ENCODE data around the gene FAM168A.

The FAM168A gene

DNA sequence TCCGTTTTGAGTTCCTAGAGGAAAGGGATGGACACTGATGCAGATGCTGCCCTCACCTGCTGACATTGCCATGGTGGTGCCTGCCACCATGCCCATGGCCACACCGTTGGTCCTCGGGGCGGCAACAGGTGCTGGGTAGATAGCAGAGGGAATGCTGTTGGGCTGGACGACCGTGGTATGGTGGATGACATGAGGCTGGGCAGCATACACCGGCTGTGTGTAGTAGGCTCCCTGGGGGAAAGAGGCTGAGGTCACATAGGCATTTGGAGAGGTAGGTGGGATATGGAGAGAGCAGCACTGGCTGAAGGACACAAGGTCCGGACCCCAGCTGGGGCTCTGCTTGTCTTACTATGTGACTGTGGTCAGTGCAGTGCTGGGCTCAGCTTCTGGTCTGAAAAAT, 188.5 kb downstream of the FAM168A start:
- Histone ChIP-seq H3K9me3 (ENCODE audit: control insufficient read depth, insufficient read depth, low read length) (no peaks in the 10 kb centered on the region), H3K27ac (ENCODE audit: low read depth, low read length) (no peak overlapping the region), H3K9me2 (replicated peaks; ENCODE audit: control insufficient read depth, low read length) (no peaks in the 10 kb centered on the region), H3K36me3 (ENCODE audit: control insufficient read depth, low read length) (peaks cover 36% of the 10 kb centered on the region), H3F3A (ENCODE audit: control insufficient read depth, insufficient read depth) (no peaks in the 10 kb centered on the region; the same call in 1 of the 2 replicates), H4K20me1 (ENCODE audit: control insufficient read depth, insufficient read depth, low read depth, low read length) (no peaks in the 10 kb centered on the region; the same call in 1 of the 2 replicates), H3K4me2 (ENCODE audit: low read length) (no peak overlapping the region), H3K4me3 (ENCODE audit: low read length) (no peak overlapping the region), H3K4me1 (ENCODE audit: control insufficient read depth, low read length) (no peaks in the 10 kb centered on the region), H3K79me2 (ENCODE audit: control insufficient read depth, low read length) (no peaks in the 10 kb centered on the region), H3K27me3 (ENCODE audit: control insufficient read depth, low read length) (no peaks in the 10 kb centered on the region)
- no peak for TF ChIP-seq EZH2phosphoT487 (IDR thresholded peaks at IDR 0.05; ENCODE audit: borderline replicate concordance, low read length)
- TF ChIP-seq, protein P1, sequence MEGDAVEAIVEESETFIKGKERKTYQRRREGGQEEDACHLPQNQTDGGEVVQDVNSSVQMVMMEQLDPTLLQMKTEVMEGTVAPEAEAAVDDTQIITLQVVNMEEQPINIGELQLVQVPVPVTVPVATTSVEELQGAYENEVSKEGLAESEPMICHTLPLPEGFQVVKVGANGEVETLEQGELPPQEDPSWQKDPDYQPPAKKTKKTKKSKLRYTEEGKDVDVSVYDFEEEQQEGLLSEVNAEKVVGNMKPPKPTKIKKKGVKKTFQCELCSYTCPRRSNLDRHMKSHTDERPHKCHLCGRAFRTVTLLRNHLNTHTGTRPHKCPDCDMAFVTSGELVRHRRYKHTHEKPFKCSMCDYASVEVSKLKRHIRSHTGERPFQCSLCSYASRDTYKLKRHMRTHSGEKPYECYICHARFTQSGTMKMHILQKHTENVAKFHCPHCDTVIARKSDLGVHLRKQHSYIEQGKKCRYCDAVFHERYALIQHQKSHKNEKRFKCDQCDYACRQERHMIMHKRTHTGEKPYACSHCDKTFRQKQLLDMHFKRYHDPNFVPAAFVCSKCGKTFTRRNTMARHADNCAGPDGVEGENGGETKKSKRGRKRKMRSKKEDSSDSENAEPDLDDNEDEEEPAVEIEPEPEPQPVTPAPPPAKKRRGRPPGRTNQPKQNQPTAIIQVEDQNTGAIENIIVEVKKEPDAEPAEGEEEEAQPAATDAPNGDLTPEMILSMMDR (IDR thresholded peaks at IDR 0.05; ENCODE audit: low read depth, low read length, poor library complexity, severe bottlenecking) = no peak

DNA sequence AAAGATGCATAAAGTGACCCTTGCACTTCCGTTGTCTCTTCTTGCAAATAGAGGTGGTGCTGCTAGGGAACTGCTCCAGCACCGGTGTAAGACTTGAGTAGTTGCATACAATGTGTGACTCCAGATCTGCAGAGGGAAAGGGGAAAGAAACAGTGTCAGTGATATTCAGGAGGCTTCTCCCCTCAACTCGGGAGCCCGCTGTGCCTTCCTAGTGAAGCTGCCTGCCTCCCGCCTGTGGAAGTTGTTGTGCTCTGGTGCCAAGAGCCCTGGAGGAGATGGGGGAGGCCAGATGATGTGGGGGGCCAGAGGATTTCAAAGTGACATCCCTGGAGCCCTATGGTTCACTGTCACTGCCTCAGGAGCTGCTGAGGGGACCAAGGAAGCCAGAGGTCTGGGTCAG, 191.3 kb downstream of the FAM168A start:
- H4K20me1 ChIP-seq (ENCODE audit: control insufficient read depth, insufficient read depth, low read depth, low read length) = no peaks in the 10 kb centered on the region
- no peaks in the 10 kb centered on the region for H3K27me3 ChIP-seq (ENCODE audit: control insufficient read depth, low read length)
- H3K9me2 ChIP-seq (replicated peaks; ENCODE audit: control insufficient read depth, low read length) = no peaks in the 10 kb centered on the region
- H3K4me3 ChIP-seq (ENCODE audit: low read length) = no peak overlapping the region
- TF ChIP-seq, protein P1 (IDR thresholded peaks at IDR 0.05; ENCODE audit: low read depth, low read length, poor library complexity, severe bottlenecking) = no peak
- TF ChIP-seq EZH2phosphoT487 (IDR thresholded peaks at IDR 0.05; ENCODE audit: borderline replicate concordance, low read length) = no peak
- no peaks in the 10 kb centered on the region; the same call in 1 of the 2 replicates for H3F3A ChIP-seq (ENCODE audit: control insufficient read depth, insufficient read depth)
- H3K79me2 ChIP-seq (ENCODE audit: control insufficient read depth, low read length) = no peaks in the 10 kb centered on the region
- H3K27ac ChIP-seq (ENCODE audit: low read depth, low read length) = no peak overlapping the region
- peaks cover 39% of the 10 kb centered on the region for H3K36me3 ChIP-seq (ENCODE audit: control insufficient read depth, low read length)
- H3K4me2 ChIP-seq (ENCODE audit: low read length) = no peak overlapping the region
- H3K9me3 ChIP-seq (ENCODE audit: control insufficient read depth, insufficient read depth, low read length) = no peaks in the 10 kb centered on the region
- H3K4me1 ChIP-seq (ENCODE audit: control insufficient read depth, low read length) = no peaks in the 10 kb centered on the region

DNA sequence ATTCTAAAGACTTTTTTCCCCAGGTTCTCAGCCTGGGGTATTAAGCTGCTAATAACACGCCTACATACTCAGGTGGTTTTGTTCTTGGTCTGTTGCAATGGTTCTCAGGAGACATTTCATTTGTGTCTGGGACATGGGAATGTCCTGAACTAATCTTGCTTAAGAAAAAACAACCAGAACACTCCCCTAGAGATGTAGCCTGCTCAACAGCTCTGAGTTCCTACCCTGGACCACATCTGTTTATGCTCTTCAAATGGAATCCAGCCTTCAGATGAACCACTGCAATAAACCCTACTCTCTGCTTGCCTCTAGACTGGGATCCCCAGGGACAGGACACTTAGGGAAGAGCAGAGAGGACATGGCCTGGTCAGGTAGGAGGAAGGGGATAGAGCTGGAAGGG, 191.8 kb downstream of the FAM168A start:
- peaks cover 39% of the 10 kb centered on the region for H3K36me3 ChIP-seq (ENCODE audit: control insufficient read depth, low read length)
- H4K20me1 ChIP-seq (ENCODE audit: control insufficient read depth, insufficient read depth, low read depth, low read length) = no peaks in the 10 kb centered on the region
- H3F3A ChIP-seq (ENCODE audit: control insufficient read depth, insufficient read depth) = no peaks in the 10 kb centered on the region; the same call in 1 of the 2 replicates
- no peaks in the 10 kb centered on the region for H3K27me3 ChIP-seq (ENCODE audit: control insufficient read depth, low read length)
- no peaks in the 10 kb centered on the region for H3K9me3 ChIP-seq (ENCODE audit: control insufficient read depth, insufficient read depth, low read length)
- H3K4me2 ChIP-seq (ENCODE audit: low read length) = no peak overlapping the region
- H3K79me2 ChIP-seq (ENCODE audit: control insufficient read depth, low read length) = no peaks in the 10 kb centered on the region
- no peak for TF ChIP-seq EZH2phosphoT487 (IDR thresholded peaks at IDR 0.05; ENCODE audit: borderline replicate concordance, low read length)
- TF ChIP-seq, protein P1 (IDR thresholded peaks at IDR 0.05; ENCODE audit: low read depth, low read length, poor library complexity, severe bottlenecking) = no peak
- H3K27ac ChIP-seq (ENCODE audit: low read depth, low read length) = no peak overlapping the region
- H3K4me1 ChIP-seq (ENCODE audit: control insufficient read depth, low read length) = no peaks in the 10 kb centered on the region
- no peaks in the 10 kb centered on the region for H3K9me2 ChIP-seq (replicated peaks; ENCODE audit: control insufficient read depth, low read length)
- no peak overlapping the region for H3K4me3 ChIP-seq (ENCODE audit: low read length)

Measured in DOHH2 (cell line).